HAP-1 (cell line): ENCODE data around the gene CFAP77.
A peak's percentile ranks its signal among the peaks of the same experiment; 100 is the strongest.

ENCODE experiments used
- DNase-seq, 2 experiments: peaks; one replicate each; pipeline ENCODE4 v3.0.0-alpha.2; 2016 to 2020; ENCODE audit warnings: low spot score in 2 of 2
- H3K27me3 ChIP-seq: fragments of 250-450 bp; sonication (Bioruptor Pico); 2 replicates; pipeline ENCODE4 v1.5.1; 2020; ENCODE audit warnings: low read depth, mild to moderate bottlenecking, moderate library complexity
- H3K36me3 ChIP-seq: fragments of 250-450 bp; sonication (Bioruptor Pico); replicated peaks from 2 replicates; pipeline ENCODE4 v1.5.1; 2020; ENCODE audit warnings: mild to moderate bottlenecking
- H3K4me1 ChIP-seq: fragments of 250-450 bp; sonication (Bioruptor Pico); 2 replicates; pipeline ENCODE4 v1.5.1; 2020; ENCODE audit warnings: mild to moderate bottlenecking
- H3K4me3 ChIP-seq: fragments of 250-450 bp; sonication (Bioruptor Pico); 2 replicates; pipeline ENCODE4 v1.5.1; 2020; ENCODE audit warnings: mild to moderate bottlenecking, moderate library complexity
- H3K9me3 ChIP-seq: fragments of 250-450 bp; sonication (Bioruptor Pico); 2 replicates; pipeline ENCODE4 v1.5.1; 2020; ENCODE audit warnings: mild to moderate bottlenecking, moderate library complexity
- in situ Hi-C: fragments of 300-500 bp; cut with MboI; formaldehyde crosslinking; loops from 3 replicates; pipeline ENCODE4 v1.14.3; 2020; ENCODE audit warnings: low sequenced_read_pairs, inconsistent platforms, mixed read lengths

CFAP77 gene

GRCh38 chr9:132497731-132498130 is 87.7 kb downstream of the CFAP77 start:
- no peak for DNase-seq
- H3K36me3 ChIP-seq = no peaks in the 10 kb centered on the region
- in situ Hi-C loops = no loop called here
- H3K27me3 ChIP-seq = 0 out of 2 replicates have a peak, but pooled peaks cover 3% of the 10 kb centered on the region
- no peak overlapping the region for H3K4me3 ChIP-seq
- H3K9me3 ChIP-seq = no peaks in the 10 kb centered on the region
- H3K4me1 ChIP-seq = no peaks in the 10 kb centered on the region

GRCh38 chr9:132498531-132499210 is 88.7 kb downstream of the CFAP77 start:
- Histone ChIP-seq H3K36me3 (no peaks in the 10 kb centered on the region), H3K27me3 (0 out of 2 replicates have a peak, but pooled peaks cover 3% of the 10 kb centered on the region), H3K9me3 (no peaks in the 10 kb centered on the region), H3K4me1 (no peaks in the 10 kb centered on the region), H3K4me3 (no peak overlapping the region)
- DNase-seq = no peak
- in situ Hi-C loops = no loop called here

- in situ Hi-C loops = no loop called here
- Histone ChIP-seq H3K4me1 (no peaks in the 10 kb centered on the region), H3K9me3 (no peaks in the 10 kb centered on the region), H3K27me3 (peaks cover 6% of the 10 kb centered on the region; the same call in 1 of the 2 replicates), H3K4me3 (no peak overlapping the region), H3K36me3 (no peaks in the 10 kb centered on the region)
- no peak for DNase-seq
Observed at GRCh38 chr9:132499251-132499650, 89.2 kb downstream of the CFAP77 start.

- Histone ChIP-seq H3K36me3 (no peaks in the 10 kb centered on the region), H3K4me3 (no peak overlapping the region), H3K9me3 (no peaks in the 10 kb centered on the region), H3K4me1 (no peaks in the 10 kb centered on the region), H3K27me3 (peaks cover 14% of the 10 kb centered on the region; the same call in 1 of the 2 replicates)
- in situ Hi-C loops = no loop called here
- DNase-seq = no peak
Observed at GRCh38 chr9:132500193-132500592, 90.2 kb downstream of the CFAP77 start.

GRCh38 chr9:132502480-132502879 is 92.5 kb downstream of the CFAP77 start:
- Histone ChIP-seq H3K36me3 (no peaks in the 10 kb centered on the region), H3K9me3 (no peaks in the 10 kb centered on the region), H3K4me1 (no peaks in the 10 kb centered on the region), H3K27me3 (peaks cover 11% of the 10 kb centered on the region; the same call in 1 of the 2 replicates), H3K4me3 (no peak overlapping the region)
- DNase-seq = no peak
- in situ Hi-C loops = no loop called here

GRCh38 chr9:132503116-132503515 is 93.1 kb downstream of the CFAP77 start:
- Histone ChIP-seq H3K4me3 (no peak overlapping the region), H3K4me1 (no peaks in the 10 kb centered on the region), H3K27me3 (peaks cover 11% of the 10 kb centered on the region; the same call in 1 of the 2 replicates), H3K36me3 (no peaks in the 10 kb centered on the region), H3K9me3 (no peaks in the 10 kb centered on the region)
- in situ Hi-C loops = no loop called here
- DNase-seq = no peak

GRCh38 chr9:132504488-132504887 is 94.5 kb downstream of the CFAP77 start:
- Histone ChIP-seq H3K4me1 (no peaks in the 10 kb centered on the region), H3K9me3 (no peaks in the 10 kb centered on the region), H3K27me3 (peaks cover 11% of the 10 kb centered on the region; the same call in 1 of the 2 replicates), H3K4me3 (no peak overlapping the region), H3K36me3 (no peaks in the 10 kb centered on the region)
- in situ Hi-C loops = no loop called here
- no peak for DNase-seq

GRCh38 chr9:132505991-132506655 is 96.1 kb downstream of the CFAP77 start:
- no peaks in the 10 kb centered on the region for H3K9me3 ChIP-seq
- no peaks in the 10 kb centered on the region for H3K36me3 ChIP-seq
- H3K4me3 ChIP-seq = no peak overlapping the region
- DNase-seq = no peak
- in situ Hi-C loops = loop anchor here (5.0 kb wide), 2 partner anchors 71 to 94 kb away; partner anchors contain the start of gene CFAP77
- no peaks in the 10 kb centered on the region for H3K4me1 ChIP-seq
- peaks cover 11% of the 10 kb centered on the region; the same call in 1 of the 2 replicates for H3K27me3 ChIP-seq

- in situ Hi-C loops = loop anchor here (5.0 kb wide), 2 partner anchors 70 to 95 kb away; partner anchors contain the start of gene CFAP77
- no peaks in the 10 kb centered on the region for H3K4me1 ChIP-seq
- H3K9me3 ChIP-seq = no peaks in the 10 kb centered on the region
- H3K36me3 ChIP-seq = no peaks in the 10 kb centered on the region
- H3K27me3 ChIP-seq = peaks cover 11% of the 10 kb centered on the region; the same call in 1 of the 2 replicates
- DNase-seq = no peak
- H3K4me3 ChIP-seq = no peak overlapping the region
Observed at GRCh38 chr9:132506977-132507669, 97.1 kb downstream of the CFAP77 start.

- in situ Hi-C loops = loop anchor here (5.0 kb wide), 2 partner anchors 69 to 96 kb away; partner anchors contain the start of gene CFAP77
- no peaks in the 10 kb centered on the region for H3K4me1 ChIP-seq
- peaks cover 11% of the 10 kb centered on the region; the same call in 1 of the 2 replicates for H3K27me3 ChIP-seq
- H3K4me3 ChIP-seq = no peak overlapping the region
- no peaks in the 10 kb centered on the region for H3K36me3 ChIP-seq
- DNase-seq = peak; percentile 66 to 87
- H3K9me3 ChIP-seq = no peaks in the 10 kb centered on the region
Observed at GRCh38 chr9:132507670-132508469, 97.9 kb downstream of the CFAP77 start.

GRCh38 chr9:132509928-132510874 is 100.2 kb downstream of the CFAP77 start:
- no peak for DNase-seq
- Histone ChIP-seq H3K27me3 (no peaks in the 10 kb centered on the region), H3K4me3 (no peak overlapping the region), H3K9me3 (no peaks in the 10 kb centered on the region), H3K4me1 (no peaks in the 10 kb centered on the region), H3K36me3 (no peaks in the 10 kb centered on the region)
- in situ Hi-C loops = loop anchor here (5.0 kb wide), 2 partner anchors 67 to 98 kb away; partner anchors contain the start of gene CFAP77

GRCh38 chr9:132511191-132511999 is 101.4 kb downstream of the CFAP77 start:
- H3K4me1 ChIP-seq = no peaks in the 10 kb centered on the region
- no peak for DNase-seq
- H3K27me3 ChIP-seq = no peaks in the 10 kb centered on the region
- in situ Hi-C loops = no loop called here
- no peaks in the 10 kb centered on the region for H3K9me3 ChIP-seq
- H3K36me3 ChIP-seq = no peaks in the 10 kb centered on the region
- no peak overlapping the region for H3K4me3 ChIP-seq
